HG03064 (cell line): Measurements from ENCODE around the gene UGT1A9.

Source experiments
- ATAC-seq: cut with Tn5 transposase; IDR thresholded peaks from one replicate; pipeline ENCODE4 v1.9.1; 2021; ENCODE audit warnings: low read depth; ENCODE audit not compliant: unreplicated experiment

The UGT1A9 gene

DNA sequence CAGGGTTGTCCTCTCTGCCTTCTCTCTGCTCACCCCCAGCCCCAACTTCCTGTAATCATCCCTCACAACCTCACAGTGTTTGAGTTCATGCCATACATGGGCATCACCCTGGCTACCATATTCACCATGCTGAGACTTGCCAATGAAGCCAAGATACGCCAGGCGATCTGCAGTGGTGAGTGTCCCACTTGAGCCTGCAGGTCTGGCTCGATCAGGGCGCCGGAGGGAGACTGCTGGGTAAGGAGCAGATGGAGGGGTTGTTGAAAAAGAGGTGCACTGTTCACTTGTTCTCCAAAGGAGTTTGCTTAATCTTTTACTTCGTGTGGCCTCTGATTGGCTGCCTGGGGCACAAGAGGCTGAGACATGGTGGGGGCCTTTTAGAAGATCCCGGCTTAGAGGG lies 121.0 kb downstream of the UGT1A9 start:
- no peak for ATAC-seq

DNA sequence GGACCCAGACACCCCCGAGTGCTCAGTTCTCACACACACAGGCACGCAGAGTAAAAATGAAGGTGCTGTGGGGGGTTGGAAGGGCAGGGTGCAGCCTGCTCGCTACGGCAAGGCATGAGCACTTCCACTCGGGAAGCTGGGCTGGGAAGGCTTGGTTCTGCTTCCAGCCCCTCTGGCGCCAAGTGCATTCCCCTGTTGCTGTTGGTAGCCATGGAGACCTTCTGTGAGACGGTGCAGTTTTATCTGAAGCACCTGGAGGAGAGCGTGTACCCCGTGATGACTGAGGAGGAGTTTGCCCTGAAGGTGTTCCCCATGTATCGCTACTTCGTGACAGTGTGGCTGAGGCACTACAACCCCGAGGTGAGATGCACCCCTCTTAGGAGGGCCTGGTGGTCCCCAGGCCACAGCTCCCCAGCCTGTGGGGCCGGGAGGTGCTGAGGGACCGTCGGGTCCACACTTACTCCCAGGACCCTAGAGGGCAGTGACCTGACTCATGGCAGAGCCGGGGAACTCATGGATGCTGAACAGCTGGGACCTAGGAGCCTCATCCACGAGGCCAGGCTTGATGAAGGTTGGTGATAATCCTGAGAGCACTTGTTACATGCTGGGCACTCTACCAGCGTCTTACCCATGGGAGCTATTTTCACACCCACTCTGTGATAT lies 121.9 kb downstream of the UGT1A9 start:
- no peak for ATAC-seq

DNA sequence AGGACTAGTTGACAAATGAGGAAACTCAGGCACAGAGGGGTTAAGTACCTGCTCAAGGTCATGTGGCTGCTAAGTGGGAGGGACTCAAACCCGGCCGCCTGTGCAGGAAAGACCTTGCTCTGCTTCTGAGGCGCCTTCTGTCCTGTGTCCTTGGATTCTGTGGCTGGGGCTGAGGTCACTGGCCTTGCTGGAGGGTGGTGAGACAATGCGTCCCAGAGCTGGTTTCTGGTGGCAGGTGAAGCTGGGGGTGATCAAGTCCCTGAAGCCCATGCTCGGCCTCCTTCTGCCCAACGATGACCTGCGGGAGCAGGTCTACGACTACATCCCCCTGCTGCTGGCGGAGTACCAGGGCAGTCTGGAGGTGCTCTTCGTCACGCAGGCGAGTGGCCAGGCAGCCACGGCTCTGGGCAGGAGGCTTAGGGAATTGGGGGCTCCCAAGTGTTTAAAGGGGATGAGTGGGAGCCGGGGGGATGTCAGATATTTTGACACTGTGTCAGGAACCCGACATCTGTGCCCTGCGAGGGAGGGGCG lies 122.5 kb downstream of the UGT1A9 start:
- ATAC-seq, result no peak

GRCh38 chr2:233795735-233796171 lies 124.1 kb downstream of the UGT1A9 start:
- no peak for ATAC-seq

DNA sequence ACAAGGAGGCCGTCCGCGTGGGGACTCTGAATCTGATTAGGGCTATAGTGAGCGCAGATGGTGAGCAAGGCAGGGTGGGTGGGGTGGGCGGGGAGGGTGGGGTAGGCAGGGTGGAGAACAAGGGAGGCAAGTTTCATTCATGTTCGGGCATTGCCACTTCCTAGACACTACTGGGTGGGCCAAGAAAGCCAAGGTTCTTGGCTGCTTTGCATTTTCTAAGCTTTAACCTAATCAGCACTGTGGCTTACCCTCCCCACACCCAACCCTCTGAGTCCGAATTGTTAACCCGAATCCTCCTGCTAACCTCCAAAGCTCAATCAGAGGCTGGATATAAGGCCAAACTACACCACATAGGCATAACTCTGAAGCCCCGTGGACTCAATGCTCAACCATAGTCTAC lies 124.6 kb downstream of the UGT1A9 start:
- ATAC-seq, result no peak

GRCh38 chr2:233798335-233799086 lies 126.8 kb downstream of the UGT1A9 start:
- ATAC-seq, result no peak

- ATAC-seq, result no peak
These were observed 127.5 kb downstream of the UGT1A9 start for GRCh38 chr2:233799087-233799665.

- no peak for ATAC-seq
These were observed 128.0 kb downstream of the UGT1A9 start for GRCh38 chr2:233799716-233800115.

DNA sequence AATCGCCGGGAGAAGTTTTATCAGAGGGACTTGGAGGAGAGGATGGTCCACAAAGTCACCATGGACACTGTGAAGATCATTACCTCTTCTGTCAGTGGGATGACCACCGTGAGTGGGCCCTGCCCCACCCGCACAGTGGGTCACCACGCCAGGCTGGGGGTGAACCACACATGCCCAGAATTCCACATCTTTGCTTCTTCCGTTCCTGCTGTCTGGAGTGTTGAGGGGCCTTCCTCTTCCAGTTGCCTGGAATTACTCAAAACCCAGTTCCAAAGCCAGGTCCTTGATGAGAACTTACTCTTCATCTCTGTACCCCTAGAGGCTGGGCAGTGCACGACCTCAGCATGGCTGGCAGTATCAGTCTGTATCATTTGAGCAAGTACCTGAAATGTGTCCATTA lies 128.5 kb downstream of the UGT1A9 start:
- ATAC-seq, result no peak

- no peak for ATAC-seq
These were observed 129.8 kb downstream of the UGT1A9 start for GRCh38 chr2:233801357-233802131.

DNA sequence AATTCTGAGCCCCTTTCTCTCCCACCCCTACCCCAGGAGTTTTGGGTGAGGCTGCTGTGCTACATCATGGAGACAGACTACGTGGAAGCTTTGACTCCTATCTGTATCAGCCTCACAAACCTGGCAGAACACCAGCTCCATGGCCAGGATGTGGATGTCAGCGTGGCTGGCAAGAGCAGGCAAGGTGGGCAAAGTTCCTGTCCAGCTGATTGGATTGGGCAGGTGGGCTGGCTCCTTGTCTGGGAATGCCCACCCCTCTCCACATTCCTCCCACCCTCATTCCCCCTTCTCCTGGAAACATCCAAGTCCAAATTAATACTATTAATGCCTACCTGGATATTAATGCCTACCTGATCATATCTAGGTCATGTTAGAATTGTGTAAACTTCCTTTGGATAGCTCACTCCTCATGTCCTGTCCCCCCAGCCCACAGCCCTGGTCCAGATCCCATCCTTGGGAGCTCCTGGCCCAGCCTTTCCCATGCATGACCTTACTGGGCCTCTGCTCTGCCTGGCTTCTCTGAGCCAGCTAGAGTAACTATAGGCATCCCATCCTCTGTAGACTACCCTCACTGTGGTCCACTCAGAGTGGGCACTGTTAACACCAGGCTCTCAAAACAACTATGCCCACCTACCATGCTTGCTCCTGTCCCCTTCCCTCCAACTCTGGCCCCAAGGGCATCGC lies 130.6 kb downstream of the UGT1A9 start:
- no peak for ATAC-seq

DNA sequence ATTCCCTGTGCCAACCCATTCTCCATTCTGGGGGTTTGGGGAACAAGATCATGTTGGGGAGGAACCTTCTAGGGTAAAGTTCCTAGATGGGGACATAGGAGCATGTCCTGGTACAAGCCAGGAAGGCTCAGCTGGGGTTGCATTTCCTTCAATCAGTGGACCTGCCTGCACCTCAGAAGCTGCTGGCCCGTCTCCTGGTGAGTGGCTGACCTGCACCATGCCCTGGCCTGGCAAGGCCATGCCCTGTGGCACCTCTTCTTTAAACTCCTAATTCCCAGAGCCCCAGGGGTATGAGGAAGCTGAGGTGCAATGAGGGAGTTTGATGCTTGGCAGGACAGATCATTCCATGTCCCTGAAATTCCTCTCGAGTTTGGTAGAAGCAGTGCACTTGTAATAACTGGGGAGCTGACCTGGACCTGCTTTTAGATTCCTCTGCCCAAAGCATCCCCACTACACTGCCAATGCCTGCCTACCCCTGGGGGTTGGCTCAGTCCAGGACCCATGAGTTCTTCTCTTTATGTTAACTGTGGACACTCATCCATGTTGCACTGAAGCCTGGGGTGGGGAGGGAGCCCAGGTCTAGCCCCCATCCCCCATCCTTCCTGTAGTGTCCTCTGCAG lies 131.7 kb downstream of the UGT1A9 start:
- no peak for ATAC-seq

- ATAC-seq, result no peak
These were observed 132.3 kb downstream of the UGT1A9 start for GRCh38 chr2:233803994-233804393.

- no peak for ATAC-seq
These were observed 135.6 kb downstream of the UGT1A9 start for GRCh38 chr2:233807215-233807865.

DNA sequence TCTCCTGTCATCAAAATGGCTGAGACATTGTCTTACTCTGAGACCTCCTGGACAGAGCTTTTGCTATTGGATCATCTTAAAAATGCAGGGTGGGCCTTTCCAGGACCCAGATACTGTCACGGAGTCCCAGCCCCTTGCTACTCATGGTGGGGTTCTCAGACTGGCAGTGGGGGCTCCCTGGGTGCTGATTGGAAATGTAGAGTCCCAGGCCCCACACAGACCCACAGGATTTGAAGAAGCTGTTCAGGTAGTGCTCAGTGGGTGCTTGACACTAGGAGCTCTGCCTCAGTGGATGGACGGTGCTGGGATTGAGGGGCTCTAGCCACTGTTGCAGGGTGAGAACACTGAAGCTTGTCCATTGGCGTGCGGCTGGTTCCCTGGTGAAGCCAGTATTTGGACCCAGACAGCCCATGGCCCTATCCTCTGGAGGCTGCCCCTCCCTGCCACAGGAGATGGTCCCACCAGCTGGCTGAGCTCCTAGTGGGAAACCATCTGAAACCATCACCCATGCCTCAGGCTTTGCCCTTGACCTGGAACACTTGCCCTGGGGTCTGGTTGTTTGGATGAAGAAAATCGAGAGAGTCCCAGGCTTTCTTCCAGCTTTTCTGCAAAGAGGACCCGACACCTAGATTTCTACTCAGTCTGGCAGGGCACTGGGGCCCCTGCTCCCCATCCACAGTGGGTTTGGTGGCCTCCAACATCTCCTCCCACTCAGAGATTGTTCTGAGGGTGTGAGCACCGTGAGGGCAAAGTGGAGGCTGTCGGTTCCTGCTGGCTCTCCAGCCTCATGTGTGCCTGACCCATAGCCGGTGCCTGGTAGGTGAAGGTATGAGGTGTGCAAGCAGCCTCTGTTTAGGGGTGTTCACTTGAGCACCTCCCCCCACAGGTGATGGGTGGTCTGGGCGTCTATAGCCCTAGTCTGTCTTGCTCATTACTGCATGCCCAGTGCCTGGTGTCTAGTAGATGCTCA lies 136.6 kb downstream of the UGT1A9 start:
- no peak for ATAC-seq

DNA sequence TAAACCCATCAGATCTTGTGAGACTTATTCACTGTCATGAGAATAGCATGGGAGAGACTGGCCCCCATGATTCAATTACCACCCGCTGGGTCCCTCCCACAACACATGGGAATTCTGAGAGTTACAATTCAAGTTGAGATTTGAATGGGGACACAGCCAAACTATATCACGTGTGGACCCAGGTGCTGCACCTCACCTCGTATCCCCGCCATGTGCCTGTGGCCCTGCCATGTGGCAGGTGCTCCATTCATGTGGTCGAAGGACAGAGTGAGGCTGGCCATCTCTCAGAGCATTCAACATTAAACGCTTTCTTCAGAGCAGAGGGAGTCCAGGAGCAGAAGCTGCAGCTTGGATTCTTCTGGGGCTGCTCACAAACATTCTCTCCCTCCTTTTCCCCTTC lies 138.7 kb downstream of the UGT1A9 start:
- ATAC-seq, result no peak

- no peak for ATAC-seq
These were observed 139.4 kb downstream of the UGT1A9 start for GRCh38 chr2:233811087-233811486.

DNA sequence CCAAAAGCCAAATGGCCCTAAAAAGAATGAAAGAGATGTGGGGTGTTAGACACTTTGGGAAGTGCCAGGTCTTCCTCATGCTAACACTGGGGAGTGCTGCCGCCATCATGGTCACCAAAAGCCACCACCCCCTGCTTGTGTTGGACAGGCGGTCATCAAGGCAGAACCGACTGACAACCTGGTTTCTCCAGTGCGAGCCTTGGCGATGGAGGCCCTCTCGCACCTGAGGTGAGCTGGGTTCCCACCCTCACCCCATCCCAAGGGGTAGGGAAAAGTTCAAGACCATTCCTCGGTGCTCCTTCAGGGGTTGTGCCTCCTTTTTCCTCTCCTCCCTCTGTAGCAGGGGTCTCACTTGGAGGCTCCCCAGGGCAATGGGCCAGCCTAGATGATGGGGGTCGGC lies 140.0 kb downstream of the UGT1A9 start:
- ATAC-seq, result no peak
